GM12878 (cell line): Measurements from ENCODE around the gene CACTIN. TPM values are rescaled to one million over a fixed set of nuclear protein-coding genes. Genes with fewer than 3 reads are reported as not detected.

Experiments used
- ATAC-seq: fragments of 200-7000 bp; cut with Tn5 transposase; 3 replicates; pipeline ENCODE4 v1.9.1; 2020; ENCODE audit warnings: mild to moderate bottlenecking, moderate library complexity
- BruUV-seq: library from RNA; stranded (reverse); fragments of 400-500 nt; replicated peaks from 2 replicates; lab custom pipeline; 2021; lab: Mats Ljungman, UMichigan
- CTCF ChIA-PET: fragments of 300-600 bp; sonication (Branson Sonifier 250); formaldehyde crosslinking; extraction: SDS; loops from one replicate; lab custom pipeline; 2021; ENCODE audit warnings: inconsistent platforms; lab: Yijun Ruan, JAX
- POLR2A ChIA-PET: fragments of 350-600 bp; formaldehyde crosslinking; extraction: SDS; loops from one replicate; lab custom pipeline; 2021; ENCODE audit warnings: inconsistent platforms; lab: Charles Lee
- RAD21 ChIA-PET: fragments of 300-600 bp; sonication (Branson Sonifier 250); formaldehyde crosslinking; loops from one replicate; lab custom pipeline; 2023; ENCODE audit warnings: antibody characterized with exemption; ENCODE audit not compliant: unreplicated experiment; lab: Charles Lee
- SMC1A ChIA-PET: fragments of 300-600 bp; sonication (Branson Sonifier 250); formaldehyde crosslinking; loops from one replicate; lab custom pipeline; 2023; ENCODE audit not compliant: unreplicated experiment, uncharacterized antibody; lab: Charles Lee
- DNase-seq: peaks from one replicate; pipeline ENCODE4 v3.0.0-alpha.2; 2011; ENCODE audit warnings: low read depth, low spot score
- FAIRE-seq: peaks from 3 replicates; lab custom pipeline; 2011; peaks lifted over from hg19 to GRCh38; lab: Jason Lieb, UNC
- H2AFZ ChIP-seq: 2 replicates; pipeline ENCODE4 v1.6.0; 2011; ENCODE audit warnings: low read depth, low read length, control low read depth; ENCODE audit not compliant: control insufficient read depth
- H3K27ac ChIP-seq: 2 replicates; pipeline ENCODE4 v1.5.1; 2011; ENCODE audit warnings: control low read depth; ENCODE audit not compliant: control insufficient read depth, insufficient read depth
- H3K27me3 ChIP-seq, 2 experiments: replicated peaks in 1 of 2; 2 replicates each; pipeline versions ENCODE4 v1.6.0 to v1.6.1; 2011; ENCODE audit warnings: low read length in 1 of 2; ENCODE audit not compliant: control insufficient read depth in 2 of 2, insufficient read depth in 2 of 2
- H3K36me3 ChIP-seq, 2 experiments: 2 replicates each; pipeline ENCODE4 v1.5.1; 2011; ENCODE audit warnings: low read length in 1 of 2; ENCODE audit not compliant: control insufficient read depth in 2 of 2, insufficient read depth in 2 of 2
- H3K4me1 ChIP-seq: 2 replicates; pipeline ENCODE4 v1.6.1; 2011; ENCODE audit warnings: mild to moderate bottlenecking, low read length, moderate library complexity, mixed read lengths; ENCODE audit not compliant: control insufficient read depth, insufficient read depth
- H3K4me2 ChIP-seq: 2 replicates; pipeline ENCODE4 v1.6.0; 2011; ENCODE audit warnings: control low read depth; ENCODE audit not compliant: control insufficient read depth, insufficient read depth
- H3K4me3 ChIP-seq: fragments of 200-600 bp; sonication (generic); 2 replicates; pipeline ENCODE4 v1.5.1; 2016
- H3K79me2 ChIP-seq: 2 replicates; pipeline ENCODE4 v1.6.0; 2011; ENCODE audit warnings: low read length; ENCODE audit not compliant: control insufficient read depth, insufficient read depth
- H3K9ac ChIP-seq: 2 replicates; pipeline ENCODE4 v1.8.0; 2011; ENCODE audit warnings: low read length, control low read depth, mixed read lengths; ENCODE audit not compliant: control insufficient read depth, insufficient read depth
- H3K9me3 ChIP-seq: replicated peaks from 3 replicates; pipeline ENCODE4 v1.5.1; 2011; ENCODE audit warnings: mild to moderate bottlenecking, low read length; ENCODE audit not compliant: control insufficient read depth, insufficient read depth
- H4K20me1 ChIP-seq: 2 replicates; pipeline ENCODE4 v1.6.0; 2011; ENCODE audit not compliant: control insufficient read depth, insufficient read depth
- FOS ChIP-seq: IDR thresholded peaks from 3 replicates; pipeline ENCODE4 v1.6.1; 2011; ENCODE audit warnings: borderline replicate concordance; ENCODE audit not compliant: insufficient read length; ENCODE audit errors: extremely low read depth
- FOXK2 ChIP-seq: fragments of 450-650 bp; IDR thresholded peaks from 2 replicates; pipeline ENCODE4 v1.6.1; 2017; ENCODE audit warnings: mild to moderate bottlenecking, moderate library complexity
- NBN ChIP-seq: fragments of 450-650 bp; IDR thresholded peaks from 2 replicates; pipeline ENCODE4 v1.6.1; 2016
- WGBS: methylation state at CpG from one replicate; pipeline ENCODE4 v1.1.6; 2016; ENCODE audit warnings: low lambda C conversion rate; ENCODE audit not compliant: insufficient replicate concordance, insufficient coverage; ENCODE audit errors: missing lambda C conversion rate; 5-methylcytosine and 5-hydroxymethylcytosine counted together
- in situ Hi-C: fragments of 300-500 bp; cut with MboI; formaldehyde crosslinking; loops from 9 replicates; pipeline ENCODE4 v1.14.3; 2018; ENCODE audit warnings: mixed read lengths
- intact Hi-C: fragments of 100-400 bp; cut with micrococcal nuclease; formaldehyde crosslinking; loops from one replicate; pipeline ENCODE4 v1.14.2; 2022; ENCODE audit not compliant: unreplicated experiment
- polyA plus RNA-seq, 11 experiments: library from polyadenylated mRNA; depleted of rRNA in 4 of 11; unstranded in 6 of 11; stranded (reverse) in 5 of 11; fragments of >200 nt; fragmentation: Nextera tagmentation in 4 of 11; fragmentation: Illumina TruSeq in 1 of 11; extraction: Ambion mirVana in 4 of 11; extraction: Trizol in 1 of 11; gene quantifications; 1 replicate in 1 of 11; 2 replicates in 10 of 11; pipeline versions ENCODE4 v1.2.1 to v1.2.3, GENCODE V29; 2011 to 2016; ENCODE audit warnings: inconsistent platforms in 2 of 11, missing spikeins in 2 of 11, low read depth in 1 of 11
- total RNA-seq, 4 experiments: library from RNA; depleted of rRNA in 3 of 4; stranded (reverse); fragments of >200 nt in 3 of 4; fragmentation: Illumina TruSeq in 1 of 4; extraction: Trizol in 1 of 4; gene quantifications; 2 replicates each; pipeline versions ENCODE4 v1.2.1 to v1.2.3, GENCODE V29; 2013 to 2021

Gene CACTIN
- total and polyA plus RNA-seq, 10 of the 15 experiments (the other 5 are each of a cell fraction or from before 2014, with no cell fraction given), result 0.40 to 31.4 (median 12.5) TPM

DNA sequence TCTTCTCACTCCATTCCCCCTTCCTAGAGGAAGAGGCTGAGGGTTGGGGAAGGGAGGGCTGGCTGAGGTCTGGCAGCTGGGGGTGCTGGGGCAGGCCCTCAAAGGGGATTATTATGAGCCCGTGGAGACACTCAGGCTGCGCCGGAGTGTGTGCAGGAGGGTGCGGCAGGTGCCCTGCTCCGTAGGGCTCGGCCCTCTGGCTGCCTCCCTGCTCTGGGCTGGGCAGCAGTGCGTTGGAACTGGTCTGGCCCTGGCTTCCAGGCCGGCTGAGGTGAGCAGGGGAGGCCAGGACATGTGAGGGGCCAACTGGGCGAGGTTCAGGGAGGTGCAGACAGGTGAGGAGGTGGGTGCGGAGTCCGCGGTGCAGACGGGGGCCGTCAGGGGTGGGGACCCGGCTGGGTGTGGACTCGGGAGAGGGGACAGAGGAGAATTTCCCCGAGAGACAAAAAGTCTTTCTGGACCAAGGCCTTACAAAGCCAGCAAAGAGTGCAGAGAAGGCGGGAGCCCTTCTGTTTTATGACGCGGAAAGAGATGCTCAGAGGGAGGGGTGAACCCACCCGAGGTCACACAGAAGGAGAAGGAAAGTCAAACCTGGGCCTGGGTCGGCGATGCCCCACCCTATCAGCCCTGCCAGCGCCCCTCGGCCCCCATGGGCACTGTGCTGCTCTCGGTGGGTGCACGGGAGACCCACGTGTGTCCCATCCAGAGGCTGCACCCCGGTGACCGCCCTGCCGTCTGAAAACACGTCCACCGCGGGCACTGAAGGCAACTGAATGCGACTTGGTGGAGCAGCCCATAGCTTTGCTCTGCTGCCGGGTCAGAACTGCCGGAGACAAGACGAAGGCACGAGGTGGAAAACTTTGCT is 42.7 kb upstream of the CACTIN start:
- H3K36me3 ChIP-seq, result peaks cover 0 to 2% of the 10 kb centered on the region in 2 experiments; a peak in 2 of 4 replicates
- no peaks in the 10 kb centered on the region; the same call in 1 of the 2 replicates for H4K20me1 ChIP-seq
- TF ChIP-seq NBN, result no peak
- TF ChIP-seq FOS, result no peak
- FAIRE-seq, result no peak
- no peaks in the 10 kb centered on the region for H3K9me3 ChIP-seq
- in situ Hi-C loops, result loop anchor here (10.0 kb wide), 1 partner anchor 535 kb away; no protein-coding TSS in a partner anchor
- ATAC-seq, result no peak
- H3K4me3 ChIP-seq, result no peak overlapping the region
- POLR2A ChIA-PET, result no interaction called here
- no peak overlapping the region for H3K27ac ChIP-seq
- no peak overlapping the region for H2AFZ ChIP-seq
- no peak overlapping the region for H3K9ac ChIP-seq
- SMC1A ChIA-PET, result no interaction called here
- RAD21 ChIA-PET, result interaction anchor here (1.0 kb wide), 1 partner anchor 15 kb away, joined by 3 read pairs; no protein-coding TSS in a partner anchor
- 92% methylated on average over 33 of the region's 39 CpGs for WGBS
- BruUV-seq, result no TSS peak
- intact Hi-C loops, result no loop called here
- DNase-seq, result no peak
- H3K4me1 ChIP-seq, result peaks cover 26% of the 10 kb centered on the region
- H3K27me3 ChIP-seq, result no peaks in the 10 kb centered on the region
- no peaks in the 10 kb centered on the region for H3K79me2 ChIP-seq
- CTCF ChIA-PET, result no interaction called here
- no peak overlapping the region for H3K4me2 ChIP-seq

GRCh38 chr19:3668331-3669081 is 41.9 kb upstream of the CACTIN start:
- in situ Hi-C loops, result loop anchor here (10.0 kb wide), 1 partner anchor 536 kb away; no protein-coding TSS in a partner anchor
- 91% methylated on average over 28 of the region's 34 CpGs for WGBS
- RAD21 ChIA-PET, result interaction anchor here (0.5 to 1.0 kb wide), 2 partner anchors 16 to 30 kb away, joined by 3 to 4 read pairs; no protein-coding TSS in a partner anchor

More at GRCh38 chr19:3668331-3669081, 41.9 kb upstream of the CACTIN start:
- Histone ChIP-seq H3K79me2 (no peaks in the 10 kb centered on the region), H2AFZ (no peak overlapping the region), H3K4me1 (peaks cover 26% of the 10 kb centered on the region), H3K9me3 (no peaks in the 10 kb centered on the region), H3K9ac (no peak overlapping the region), H3K27me3 (no peaks in the 10 kb centered on the region), H3K36me3 (peaks cover 0 to 4% of the 10 kb centered on the region in 2 experiments; a peak in 2 of 4 replicates), H3K4me3 (no peak overlapping the region), H3K27ac (no peak overlapping the region), H3K4me2 (no peak overlapping the region), H4K20me1 (no peaks in the 10 kb centered on the region; the same call in 1 of the 2 replicates)
- ChIA-PET CTCF (no interaction called here), SMC1A (no interaction called here), POLR2A (interaction anchor here (1.7 kb wide), 1 partner anchor 31 kb away, joined by 5 read pairs; no protein-coding TSS in a partner anchor)
- no peak for TF ChIP-seq FOXK2
- no peak for DNase-seq
- FAIRE-seq, result no peak
- no peak for ATAC-seq
- BruUV-seq, result no TSS peak
- intact Hi-C loops, result no loop called here
